H1 (cell line): ENCODE results near the gene EMX2. TPM values are rescaled to one million over a fixed set of nuclear protein-coding genes. Genes with fewer than 3 reads are reported as not detected.

Experiments used
- E2F6 ChIP-seq: IDR thresholded peaks from 2 replicates; pipeline ENCODE4 v1.6.1; 2012; ENCODE audit warnings: inconsistent platforms
- HDAC2 ChIP-seq, 2 experiments: fragments of 300-600 bp in 1 of 2; sonication (generic) in 1 of 2; IDR thresholded peaks; 2 replicates each; pipeline ENCODE4 v1.6.1; 2011 to 2012; ENCODE audit warnings: low read depth in 2 of 2, low read length in 2 of 2, mild to moderate bottlenecking in 2 of 2, moderate library complexity in 2 of 2, borderline replicate concordance in 1 of 2, inconsistent platforms in 1 of 2
- HDAC6 ChIP-seq: IDR thresholded peaks from one replicate; pipeline ENCODE4 v1.7.1; 2012; ENCODE audit warnings: low read depth, mild to moderate bottlenecking, inconsistent platforms, low read length, moderate library complexity
- JUND ChIP-seq: IDR thresholded peaks from 2 replicates; pipeline ENCODE4 v1.6.1; 2011; ENCODE audit warnings: mild to moderate bottlenecking, improper control_type of control experiment, low read length
- KDM1A ChIP-seq: fragments of 200-600, 300-600 bp; sonication (generic); IDR thresholded peaks from 2 replicates; pipeline ENCODE4 v1.7.1; 2016; ENCODE audit warnings: mild to moderate bottlenecking, low read length, borderline replicate concordance
- PHF8 ChIP-seq: fragments of 200-600 bp; sonication (generic); conservative IDR thresholded peaks from 2 replicates; pipeline ENCODE4 v1.7.1; 2012; ENCODE audit warnings: low read depth, mild to moderate bottlenecking, inconsistent platforms, low read length, moderate library complexity
- RBBP5 ChIP-seq: IDR thresholded peaks from 2 replicates; pipeline ENCODE4 v1.7.1; 2012; ENCODE audit warnings: low read depth, mild to moderate bottlenecking, inconsistent platforms, low read length, moderate library complexity, borderline replicate concordance
- RNF2 ChIP-seq: fragments of 200-900, 300-1000 bp; sonication (generic); IDR thresholded peaks from 2 replicates; pipeline ENCODE4 v1.7.1; 2016; ENCODE audit warnings: borderline replicate concordance, low read depth, mild to moderate bottlenecking, antibody characterized with exemption, low read length; ENCODE audit not compliant: poor library complexity, severe bottlenecking; ENCODE audit errors: missing control alignments
- SP4 ChIP-seq: IDR thresholded peaks from 2 replicates; pipeline ENCODE4 v1.6.1; 2012; ENCODE audit warnings: low read length, inconsistent platforms
- polyA plus RNA-seq, 7 experiments: library from polyadenylated mRNA; depleted of rRNA in 3 of 7; stranded (reverse) in 5 of 7; unstranded in 2 of 7; fragments of >200 nt in 5 of 7; fragments of 200-250 nt in 2 of 7; gene quantifications; 1 replicate in 5 of 7; 2 replicates in 1 of 7; 4 replicates in 1 of 7; pipeline versions ENCODE4 v1.2.1 to v1.2.3, GENCODE V29; 2011 to 2013; ENCODE audit warnings: missing spikeins in 2 of 7, mixed read lengths in 2 of 7
- total RNA-seq: library from RNA; stranded (reverse); fragmentation: NEBNext Ultra II Directional; extraction: Animal tissue kit (Norgen Biotek cat#: 25700); gene quantifications from 2 replicates; pipeline ENCODE4 v1.2.1, GENCODE V29; 2021

Gene EMX2
- total and polyA plus RNA-seq, 2 of the 8 experiments (the other 6 are each of a cell fraction or from before 2014, with no cell fraction given) = not detected

DNA sequence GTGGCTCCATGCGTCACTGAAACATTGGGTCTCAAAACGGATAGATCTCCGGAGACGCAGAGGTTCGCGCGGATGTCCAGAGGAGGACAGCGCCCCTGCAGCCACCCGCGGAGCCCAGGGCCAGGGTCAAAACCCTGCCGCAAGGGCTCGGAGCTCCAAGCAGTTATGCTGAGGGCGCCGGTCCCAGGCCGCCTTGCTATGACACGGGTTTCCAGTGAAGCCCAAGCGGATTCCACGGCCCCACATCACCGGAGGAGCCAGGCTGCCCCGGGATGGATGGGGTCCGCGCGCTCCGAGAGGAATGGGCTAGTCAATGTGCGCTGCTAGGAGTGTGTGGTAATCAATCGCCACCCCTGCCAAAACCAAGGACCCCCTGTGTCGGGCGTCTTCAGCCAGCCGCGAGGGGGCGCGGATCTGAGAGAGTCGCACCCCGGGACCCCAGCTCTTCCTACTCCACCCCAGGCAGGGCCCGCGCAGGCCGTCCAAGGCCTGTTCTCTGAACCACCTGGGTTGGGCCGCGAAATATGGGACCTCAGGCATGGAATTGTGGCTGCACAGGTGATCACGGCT is 5.6 kb upstream of the EMX2 start (continued):
- TF ChIP-seq KDM1A (no peak), RNF2 (peak; percentile 22), HDAC6 (no peak), PHF8 (no peak), HDAC2 (IDR thresholded peaks at IDR 0.05; ENCODE audit: borderline replicate concordance in 1 of 2, low read depth in 2 of 2, low read length in 2 of 2) (no peak), JUND (no peak), SP4 (no peak), E2F6 (no peak), RBBP5 (no peak)
- TF ChIP-seq, all 59 proteins: peak for 5
